Stimulated activated naive CD8-positive, alpha-beta T cell treated with anti-CD3 and anti-CD28 coated beads, Interleukin-15, amount 100 ng/mL, for 72 hours (primary cell): ENCODE results near the gene PDZK1.
A peak's percentile ranks its signal among the peaks of the same experiment; 100 is the strongest.
"Not testable (repeated sequence)": the region's sequence is repeated elsewhere in the genome, so short reads cannot be mapped to it uniquely, and the experiment has no call there.

Source experiments
- ATAC-seq: fragments of 150-1000 bp; cut with Tn5 transposase; 2 replicates; pipeline ENCODE4 v1.10.0; 2021; ENCODE audit warnings: mild to moderate bottlenecking, moderate library complexity
- DNase-seq, 2 donors: peaks; one replicate each; pipeline ENCODE4 v3.0.0; 2021 to 2022
- H3K27ac Mint-ChIP-seq, 2 donors: one replicate each; pipeline ENCODE4 v1.8.0; 2022; ENCODE audit warnings: mild to moderate bottlenecking in 2 of 2, mixed read lengths in 2 of 2, moderate library complexity in 2 of 2
- H3K27me3 Mint-ChIP-seq: one replicate; pipeline ENCODE4 v1.8.0; 2022; ENCODE audit warnings: mixed read lengths
- H3K4me1 Mint-ChIP-seq: one replicate; pipeline ENCODE4 v1.8.0; 2022; ENCODE audit warnings: mild to moderate bottlenecking, mixed read lengths
- H3K4me3 Mint-ChIP-seq, 2 donors: one replicate each; pipeline ENCODE4 v1.8.0; 2022; ENCODE audit warnings: mild to moderate bottlenecking in 2 of 2, mixed read lengths in 2 of 2, moderate library complexity in 1 of 2
- H3K9me3 Mint-ChIP-seq, 2 donors: one replicate each; pipeline ENCODE4 v1.8.0; 2022; ENCODE audit warnings: mixed read lengths in 2 of 2

The PDZK1 gene

GRCh38 chr1:145707183-145707867, at the start of gene PDZK1:
PDZK1 (minus strand) TSS chr1:145707368; CDS start chr1:145688021, 19,347 bp downstream.
- Mint-ChIP-seq H3K9me3 (no peaks in the 10 kb centered on the region), H3K27me3 (no peaks in the 10 kb centered on the region), H3K4me1 (no peaks in the 10 kb centered on the region), H3K27ac (peak within 1 kb of the TSS in 1 of 2 donors; percentile 55), H3K4me3 (no peak within 1 kb of the TSS)
- ATAC-seq (no peak), DNase-seq (no peak)

DNA sequence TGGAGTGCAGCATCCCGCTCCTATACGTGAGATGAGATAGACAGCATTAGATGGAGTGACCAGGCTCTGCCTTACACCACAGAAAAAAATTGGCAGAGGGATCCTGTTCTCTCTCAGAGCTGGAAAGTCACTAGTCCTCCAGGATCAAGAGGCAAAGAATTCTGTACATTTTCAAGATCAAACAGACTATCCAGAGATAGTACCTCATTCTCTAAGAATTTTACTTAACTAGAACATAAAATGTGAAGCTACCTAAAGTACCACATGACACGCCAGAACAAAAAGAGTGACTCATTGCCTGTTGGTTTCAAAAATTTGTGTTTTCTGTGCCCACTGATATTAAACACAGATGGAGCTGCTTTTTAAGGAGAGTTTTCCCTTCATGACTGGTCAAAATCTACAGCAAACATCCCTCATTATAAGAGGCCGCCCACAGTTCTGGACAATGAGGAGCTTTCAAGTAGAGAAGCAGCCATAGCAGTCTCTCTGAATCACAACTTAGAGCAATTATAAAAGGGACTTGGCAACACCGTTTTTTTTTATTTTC, 44.4 kb upstream of the PDZK1 start:
- DNase-seq (no peak), ATAC-seq (no peak)
- H3K27me3 Mint-ChIP-seq, result no peaks in the 10 kb centered on the region
- H3K4me1 Mint-ChIP-seq, result peaks cover 11% of the 10 kb centered on the region
- no peak overlapping the region for H3K27ac Mint-ChIP-seq
- no peaks in the 10 kb centered on the region for H3K9me3 Mint-ChIP-seq
- no peak overlapping the region for H3K4me3 Mint-ChIP-seq

- no peak overlapping the region for H3K27ac Mint-ChIP-seq
- ATAC-seq (no peak), DNase-seq (no peak)
- peaks cover 11% of the 10 kb centered on the region for H3K4me1 Mint-ChIP-seq
- no peaks in the 10 kb centered on the region for H3K27me3 Mint-ChIP-seq
- no peaks in the 10 kb centered on the region for H3K9me3 Mint-ChIP-seq
- H3K4me3 Mint-ChIP-seq, result no peak overlapping the region
These were observed 43.3 kb upstream of the PDZK1 start for GRCh38 chr1:145750426-145750825.

DNA sequence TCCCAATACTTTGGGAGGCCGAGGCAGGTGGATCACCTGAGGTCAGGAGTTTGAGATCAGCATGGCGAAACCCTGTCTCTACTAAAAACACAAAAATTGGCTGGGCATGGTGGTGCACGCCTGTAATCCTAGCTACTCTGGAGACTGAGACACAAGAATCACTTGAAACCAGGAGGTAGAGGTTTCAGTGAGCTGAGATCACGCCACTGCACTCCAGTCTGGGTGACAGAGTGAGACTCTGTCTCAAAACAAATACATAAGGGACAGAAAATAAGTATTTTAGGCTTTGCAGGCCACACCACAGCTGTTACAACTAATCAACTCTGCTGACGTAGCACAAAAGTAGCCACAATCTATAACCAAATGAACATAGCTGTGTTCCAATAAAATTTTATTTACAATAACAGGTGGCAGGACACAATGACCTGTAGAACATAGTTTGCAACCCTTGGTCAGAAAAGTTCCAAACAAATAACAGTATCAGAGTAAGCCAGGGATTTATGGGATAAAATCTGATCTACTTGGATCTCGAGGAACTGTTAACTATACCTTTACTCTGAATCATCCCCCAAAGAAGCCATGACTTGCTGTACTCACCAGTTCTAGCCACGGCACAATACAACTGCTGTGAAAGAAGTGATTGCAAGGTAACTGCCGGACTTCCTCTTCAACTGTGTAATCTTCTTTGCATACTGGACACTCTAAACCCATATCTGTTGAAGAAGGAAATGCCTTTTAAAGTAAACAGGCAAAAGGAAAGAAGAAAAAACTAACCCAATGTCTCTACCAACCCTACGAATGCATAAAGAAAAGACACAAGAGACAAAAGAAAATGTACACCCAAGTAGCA, 40.5 kb upstream of the PDZK1 start:
- Mint-ChIP-seq H3K9me3 (no peaks in the 10 kb centered on the region), H3K4me1 (peaks cover 11% of the 10 kb centered on the region), H3K27me3 (no peaks in the 10 kb centered on the region), H3K4me3 (no peak overlapping the region), H3K27ac (no peak overlapping the region)
- ATAC-seq (no peak), DNase-seq (no peak)

DNA sequence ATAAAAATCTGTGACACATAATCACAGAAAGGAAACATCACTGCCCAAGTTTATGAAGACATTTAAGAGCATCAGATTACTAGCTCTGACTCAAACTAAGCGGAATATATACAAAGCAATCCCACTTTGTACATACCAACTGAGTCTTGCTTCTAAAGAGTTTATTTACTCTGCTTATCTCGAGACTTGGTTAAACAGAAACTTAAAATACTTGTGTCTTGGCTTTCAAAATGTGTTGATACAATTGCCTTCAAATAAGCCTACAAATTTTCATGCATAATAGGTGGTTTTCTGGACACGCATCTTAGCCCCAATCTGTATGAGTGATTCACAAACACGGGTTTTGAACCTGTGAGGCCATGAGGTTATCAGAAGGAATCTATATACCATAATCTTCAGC, 33.1 kb upstream of the PDZK1 start:
- Mint-ChIP-seq H3K4me3 (no peak overlapping the region), H3K9me3 (no peaks in the 10 kb centered on the region), H3K27me3 (no peaks in the 10 kb centered on the region), H3K27ac (no peak overlapping the region), H3K4me1 (peaks cover 5% of the 10 kb centered on the region)
- no peak for DNase-seq
- no peak for ATAC-seq

DNA sequence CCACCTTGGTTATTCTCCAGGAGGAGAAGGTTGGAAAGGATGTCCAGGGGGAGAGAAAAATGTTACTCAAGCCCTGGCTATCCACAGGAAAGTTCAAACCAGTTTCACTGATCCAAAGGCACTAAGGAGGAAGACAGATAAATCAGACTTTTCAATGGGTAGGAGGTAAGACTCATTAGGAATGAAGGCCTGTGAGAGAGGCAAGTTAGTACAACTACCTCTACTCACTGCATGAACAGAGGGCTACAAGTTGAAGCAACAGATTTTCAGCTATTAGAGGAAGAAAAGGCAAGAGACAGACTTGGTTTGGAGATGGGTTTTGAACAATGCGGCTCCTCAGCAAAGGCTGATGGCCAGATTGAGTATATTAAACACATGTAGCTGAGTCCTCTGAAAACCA, 29.0 kb upstream of the PDZK1 start:
- DNase-seq, result no peak
- H3K27me3 Mint-ChIP-seq, result no peaks in the 10 kb centered on the region
- H3K4me1 Mint-ChIP-seq, result peaks cover 5% of the 10 kb centered on the region
- ATAC-seq, result no peak
- H3K9me3 Mint-ChIP-seq, result no peaks in the 10 kb centered on the region
- H3K4me3 Mint-ChIP-seq, result no peak overlapping the region
- no peak overlapping the region for H3K27ac Mint-ChIP-seq

- Mint-ChIP-seq H3K9me3 (no peaks in the 10 kb centered on the region), H3K27me3 (no peaks in the 10 kb centered on the region), H3K4me1 (peaks cover 15% of the 10 kb centered on the region), H3K27ac (no peak overlapping the region), H3K4me3 (no peak overlapping the region)
- DNase-seq (no peak), ATAC-seq (no peak)
These were observed 23.7 kb upstream of the PDZK1 start for GRCh38 chr1:145730900-145731299.

DNA sequence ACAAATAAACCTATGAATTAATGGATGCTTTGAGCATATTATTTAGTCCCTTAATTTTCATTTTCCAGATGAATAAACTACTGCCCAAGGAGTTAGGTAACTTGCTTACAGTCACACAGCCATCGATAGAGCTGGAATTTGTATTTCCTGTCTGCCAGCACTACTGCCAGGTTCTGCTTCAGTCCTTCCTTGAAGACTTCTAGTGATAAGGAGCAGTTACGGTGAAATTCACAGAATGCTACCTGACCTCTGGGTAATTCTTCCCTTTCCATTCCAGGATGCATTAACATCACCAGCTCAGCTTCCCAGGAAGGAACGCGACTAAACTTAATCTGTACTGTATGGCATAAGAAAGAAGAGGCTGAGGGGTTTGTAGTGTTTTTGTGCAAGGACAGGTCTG, 23.3 kb upstream of the PDZK1 start:
- Mint-ChIP-seq H3K9me3 (no peaks in the 10 kb centered on the region), H3K4me3 (no peak overlapping the region), H3K27me3 (no peaks in the 10 kb centered on the region), H3K27ac (no peak overlapping the region), H3K4me1 (peaks cover 15% of the 10 kb centered on the region)
- ATAC-seq, result no peak
- no peak for DNase-seq

DNA sequence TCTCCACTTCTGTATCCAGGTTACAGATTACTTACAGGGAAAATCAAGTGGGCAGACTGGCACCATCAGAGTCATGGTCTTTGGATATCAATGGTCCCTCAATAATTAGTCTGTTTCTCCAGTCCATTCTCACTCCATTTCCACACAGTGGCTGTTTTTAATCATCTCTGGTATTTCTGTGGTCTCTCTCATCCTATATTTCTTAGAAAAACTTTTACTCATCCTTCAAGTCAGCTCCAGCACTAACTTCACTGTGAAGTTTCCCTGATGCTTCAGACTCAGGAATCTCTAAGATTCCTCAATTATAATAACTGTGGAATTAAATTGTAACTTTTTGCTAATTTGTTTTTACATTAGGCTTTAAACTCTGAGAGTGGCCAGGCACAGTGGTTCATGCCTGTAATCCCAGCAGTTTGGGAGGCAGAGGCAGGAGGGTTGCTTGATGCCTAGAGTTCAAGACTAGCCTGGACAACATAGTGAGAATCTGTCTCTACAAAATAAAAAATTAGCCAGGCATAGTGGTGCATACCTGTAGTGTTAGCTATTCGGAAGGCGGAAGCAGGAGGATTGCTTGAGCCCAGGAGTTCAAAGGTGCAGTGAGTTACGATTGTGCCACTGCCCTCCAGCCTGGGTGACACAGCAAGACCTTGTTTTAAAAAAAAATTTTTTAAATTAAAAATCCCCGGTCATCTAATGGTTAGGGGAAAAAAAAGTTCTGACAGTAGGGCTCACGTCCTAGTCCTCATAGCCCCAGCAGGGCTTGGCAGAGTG, 22.7 kb upstream of the PDZK1 start:
- ATAC-seq (no peak), DNase-seq (no peak)
- Mint-ChIP-seq H3K27ac (peak overlapping the region; percentile 36 to 51), H3K4me3 (no peak overlapping the region), H3K27me3 (no peaks in the 10 kb centered on the region), H3K4me1 (peaks cover 15% of the 10 kb centered on the region), H3K9me3 (no peaks in the 10 kb centered on the region)

GRCh38 chr1:145729196-145729595, 22.0 kb upstream of the PDZK1 start:
- Mint-ChIP-seq H3K27ac (no peak overlapping the region), H3K4me3 (no peak overlapping the region), H3K9me3 (no peaks in the 10 kb centered on the region), H3K27me3 (no peaks in the 10 kb centered on the region), H3K4me1 (peaks cover 15% of the 10 kb centered on the region)
- DNase-seq, result no peak
- ATAC-seq, result no peak

DNA sequence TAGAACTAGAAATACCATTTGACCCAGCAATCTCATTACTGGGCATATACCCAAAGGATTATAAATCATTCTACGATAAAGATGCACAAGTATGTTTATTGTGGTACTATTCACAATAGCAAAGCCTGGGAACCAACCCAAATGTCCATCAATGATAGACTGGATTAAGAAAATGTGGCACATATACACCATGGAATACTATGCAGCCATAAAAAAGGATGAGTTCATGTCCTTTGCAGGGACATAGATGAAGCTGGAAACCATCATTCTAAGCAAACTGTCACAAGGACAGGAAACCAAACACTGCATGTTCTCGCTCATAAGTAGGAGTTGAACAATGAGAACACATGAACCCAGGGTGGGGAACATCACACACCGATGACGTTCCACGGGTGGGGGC, 19.0 kb upstream of the PDZK1 start:
- H3K27me3 Mint-ChIP-seq, H3K9me3 Mint-ChIP-seq, H3K4me3 Mint-ChIP-seq, ATAC-seq, DNase-seq, H3K27ac Mint-ChIP-seq: not testable (repeated sequence)
- peaks cover 22% of the 10 kb centered on the region for H3K4me1 Mint-ChIP-seq

GRCh38 chr1:145720878-145721671, 13.9 kb upstream of the PDZK1 start:
- Mint-ChIP-seq H3K4me1 (peaks cover 39% of the 10 kb centered on the region), H3K27me3 (peaks cover 12% of the 10 kb centered on the region), H3K9me3 (no peaks in the 10 kb centered on the region), H3K4me3 (peak overlapping the region; percentile 78 to 82), H3K27ac (peak overlapping the region; percentile 50 to 72)
- ATAC-seq (peak; percentile 87), DNase-seq (peak; percentile 71 to 77)

DNA sequence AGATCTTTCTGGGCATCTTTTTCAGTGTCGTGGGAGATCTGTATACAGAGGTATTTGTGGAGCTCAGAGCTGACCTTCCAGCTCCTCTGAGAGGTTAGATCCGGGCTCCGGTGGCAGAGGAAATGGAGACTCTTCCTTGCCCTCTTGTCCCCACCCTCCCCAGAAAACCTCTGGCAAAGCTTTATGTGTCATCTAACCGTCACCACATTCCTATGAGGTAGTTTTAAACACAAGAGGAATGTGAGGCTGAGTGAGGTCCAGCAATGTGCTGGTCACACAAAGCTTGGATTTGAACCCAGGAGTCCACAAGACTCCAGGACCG, 13.3 kb upstream of the PDZK1 start:
- H3K27me3 Mint-ChIP-seq, result peaks cover 12% of the 10 kb centered on the region
- H3K4me3 Mint-ChIP-seq, result peak overlapping the region; percentile 31 to 82
- H3K27ac Mint-ChIP-seq, result no peak overlapping the region
- H3K9me3 Mint-ChIP-seq, result no peaks in the 10 kb centered on the region
- DNase-seq, result no peak
- H3K4me1 Mint-ChIP-seq, result peaks cover 39% of the 10 kb centered on the region
- ATAC-seq, result no peak

- DNase-seq (peak; percentile 19 to 21), ATAC-seq (peak; percentile 83)
- Mint-ChIP-seq H3K4me3 (peak within 1 kb of the TSS; percentile 47 to 82), H3K4me1 (peaks cover 39% of the 10 kb centered on the region), H3K27ac (peak within 1 kb of the TSS in 1 of 2 donors; percentile 23), H3K9me3 (no peaks in the 10 kb centered on the region), H3K27me3 (peaks cover 12% of the 10 kb centered on the region)
These were observed 12.3 kb upstream of the PDZK1 start, which contains the start of gene CD160 for GRCh38 chr1:145719230-145720079. CD160 (plus strand) TSS chr1:145719499; CDS start chr1:145728328, 8,829 bp downstream.
